HG03565 (cell line): Measurements from ENCODE around the gene RASGEF1B.
"Not testable (repeated sequence)": the region's sequence is repeated elsewhere in the genome, so short reads cannot be mapped to it uniquely, and the experiment has no call there.

Experiments used
- ATAC-seq: cut with Tn5 transposase; IDR thresholded peaks from one replicate; pipeline ENCODE4 v1.9.1; 2021; ENCODE audit warnings: mild to moderate bottlenecking, moderate library complexity; ENCODE audit not compliant: unreplicated experiment

RASGEF1B gene

GRCh38 chr4:81498551-81499099, 26.9 kb upstream of the RASGEF1B start:
- no peak for ATAC-seq

- no peak for ATAC-seq
Measured at GRCh38 chr4:81498046-81498445, 26.3 kb upstream of the RASGEF1B start.

GRCh38 chr4:81495345-81495744, 23.6 kb upstream of the RASGEF1B start:
- no peak for ATAC-seq

GRCh38 chr4:81494031-81494431, 22.3 kb upstream of the RASGEF1B start:
- ATAC-seq, result peak; percentile 79

GRCh38 chr4:81492606-81493230, 21.0 kb upstream of the RASGEF1B start:
- ATAC-seq, result no peak

- ATAC-seq, result peak; percentile 57
Measured at GRCh38 chr4:81491943-81492342, 20.2 kb upstream of the RASGEF1B start.

- no peak for ATAC-seq
Measured at GRCh38 chr4:81490403-81491160, 18.9 kb upstream of the RASGEF1B start.

GRCh38 chr4:81486502-81486901, 14.8 kb upstream of the RASGEF1B start:
- ATAC-seq, result no peak

- no peak for ATAC-seq
Measured at GRCh38 chr4:81485310-81485980, 13.7 kb upstream of the RASGEF1B start.

GRCh38 chr4:81482326-81482725, 10.6 kb upstream of the RASGEF1B start:
- no peak for ATAC-seq

GRCh38 chr4:81481151-81481550, 9.4 kb upstream of the RASGEF1B start:
- no peak for ATAC-seq

- not testable (repeated sequence) for ATAC-seq
Measured at GRCh38 chr4:81479573-81479972, 7.9 kb upstream of the RASGEF1B start.

GRCh38 chr4:81473331-81474265, 1.9 kb upstream of the RASGEF1B start:
- not testable (repeated sequence) for ATAC-seq

- ATAC-seq, result peak; percentile 39
Measured at GRCh38 chr4:81472281-81473182, 825 bp upstream of the RASGEF1B start.

GRCh38 chr4:81471298-81471587, 464 bp downstream of the RASGEF1B start:
- ATAC-seq, result no peak

- no peak for ATAC-seq
Measured at GRCh38 chr4:81470456-81471297, 1.0 kb downstream of the RASGEF1B start.

- no peak for ATAC-seq
Measured at GRCh38 chr4:81469781-81470455, 1.8 kb downstream of the RASGEF1B start.

- no peak for ATAC-seq
Measured at GRCh38 chr4:81468678-81469077, 3.0 kb downstream of the RASGEF1B start.

- no peak for ATAC-seq
Measured at GRCh38 chr4:81467672-81467964, 4.1 kb downstream of the RASGEF1B start.
